COLO668 (cell line): Measurements from ENCODE around the gene EVPL.
"Not testable (repeated sequence)": the region's sequence is repeated elsewhere in the genome, so short reads cannot be mapped to it uniquely, and the experiment has no call there.

ENCODE experiments used
- DNase-seq: peaks from one replicate; lab custom pipeline; 2025; ENCODE audit not compliant: unreplicated experiment; lab: John Stamatoyannopoulos, UW

EVPL gene

GRCh38 chr17:76027159-76027839 is at the start of gene EVPL:
EVPL (minus strand) TSS chr17:76027306; CDS start chr17:76027198, 108 bp downstream.
- peak; percentile 40 for DNase-seq

- DNase-seq, result peak; percentile 43
These were observed 49.1 kb upstream of the EVPL start for GRCh38 chr17:76076146-76076764.

- DNase-seq, result peak; percentile 33
These were observed 48.4 kb upstream of the EVPL start for GRCh38 chr17:76075364-76076145.

- no peak for DNase-seq
These were observed 47.6 kb upstream of the EVPL start, which contains the start of gene GALR2 for GRCh38 chr17:76074390-76075363. GALR2 (plus strand) TSS chr17:76074781; CDS start chr17:76074884, 103 bp downstream.

GRCh38 chr17:76072148-76072858 is 45.2 kb upstream of the EVPL start, which contains the start of gene SRP68:
SRP68 (minus strand) TSS chr17:76072517; CDS start chr17:76072491, 26 bp downstream.
- DNase-seq, result peak; percentile 87

- no peak for DNase-seq
These were observed 44.5 kb upstream of the EVPL start for GRCh38 chr17:76071531-76072147.

- no peak for DNase-seq
These were observed 38.7 kb upstream of the EVPL start for GRCh38 chr17:76065775-76066174.

GRCh38 chr17:76063875-76064546 is 36.9 kb upstream of the EVPL start:
- DNase-seq, result no peak

- not testable (repeated sequence) for DNase-seq
These were observed 31.2 kb upstream of the EVPL start for GRCh38 chr17:76058264-76058663.

- DNase-seq, result no peak
These were observed 29.8 kb upstream of the EVPL start for GRCh38 chr17:76056882-76057281.

- DNase-seq, result no peak
These were observed 27.0 kb upstream of the EVPL start for GRCh38 chr17:76054112-76054476.

- DNase-seq, result no peak
These were observed 26.4 kb upstream of the EVPL start for GRCh38 chr17:76053246-76054111.

GRCh38 chr17:76051561-76051960 is 24.5 kb upstream of the EVPL start:
- DNase-seq, result no peak

GRCh38 chr17:76050538-76051467 is 23.7 kb upstream of the EVPL start:
- no peak for DNase-seq

GRCh38 chr17:76049836-76050537 is 22.9 kb upstream of the EVPL start:
- DNase-seq, result no peak

- no peak for DNase-seq
These were observed 22.1 kb upstream of the EVPL start for GRCh38 chr17:76049239-76049638.
